Duodenal mucosa (tissue), 2 donors: ENCODE results near the gene PRIMA1.

Experiments used
- H3K27ac ChIP-seq: one replicate; pipeline ENCODE4 v1.7.0; 2013; ENCODE audit warnings: low read depth, low read length
- H3K27me3 ChIP-seq, 2 donors: one replicate each; pipeline ENCODE4 v1.7.0; 2013; ENCODE audit warnings: low read length in 2 of 2, control low read depth in 1 of 2; ENCODE audit not compliant: insufficient read depth in 2 of 2, control insufficient read depth in 1 of 2
- H3K36me3 ChIP-seq, 2 donors: one replicate each; pipeline ENCODE4 v1.7.0; 2013; ENCODE audit warnings: low read length in 2 of 2, control low read depth in 1 of 2; ENCODE audit not compliant: insufficient read depth in 2 of 2, control insufficient read depth in 1 of 2
- H3K4me1 ChIP-seq, 2 donors: one replicate each; pipeline ENCODE4 v1.7.0; 2013; ENCODE audit warnings: low read length in 2 of 2, control low read depth in 1 of 2; ENCODE audit not compliant: insufficient read depth in 2 of 2, control insufficient read depth in 1 of 2
- H3K4me3 ChIP-seq, 2 donors: one replicate each; pipeline ENCODE4 v1.7.0; 2013; ENCODE audit warnings: low read length in 2 of 2, low read depth in 1 of 2
- H3K9ac ChIP-seq, 2 donors: one replicate each; pipeline ENCODE4 v1.7.0; 2013; ENCODE audit warnings: low read length in 2 of 2, low read depth in 1 of 2
- H3K9me3 ChIP-seq, 2 donors: one replicate each; pipeline ENCODE4 v1.7.0; 2013; ENCODE audit warnings: low read length in 2 of 2, control low read depth in 1 of 2; ENCODE audit not compliant: control insufficient read depth in 1 of 2

The PRIMA1 gene

DNA sequence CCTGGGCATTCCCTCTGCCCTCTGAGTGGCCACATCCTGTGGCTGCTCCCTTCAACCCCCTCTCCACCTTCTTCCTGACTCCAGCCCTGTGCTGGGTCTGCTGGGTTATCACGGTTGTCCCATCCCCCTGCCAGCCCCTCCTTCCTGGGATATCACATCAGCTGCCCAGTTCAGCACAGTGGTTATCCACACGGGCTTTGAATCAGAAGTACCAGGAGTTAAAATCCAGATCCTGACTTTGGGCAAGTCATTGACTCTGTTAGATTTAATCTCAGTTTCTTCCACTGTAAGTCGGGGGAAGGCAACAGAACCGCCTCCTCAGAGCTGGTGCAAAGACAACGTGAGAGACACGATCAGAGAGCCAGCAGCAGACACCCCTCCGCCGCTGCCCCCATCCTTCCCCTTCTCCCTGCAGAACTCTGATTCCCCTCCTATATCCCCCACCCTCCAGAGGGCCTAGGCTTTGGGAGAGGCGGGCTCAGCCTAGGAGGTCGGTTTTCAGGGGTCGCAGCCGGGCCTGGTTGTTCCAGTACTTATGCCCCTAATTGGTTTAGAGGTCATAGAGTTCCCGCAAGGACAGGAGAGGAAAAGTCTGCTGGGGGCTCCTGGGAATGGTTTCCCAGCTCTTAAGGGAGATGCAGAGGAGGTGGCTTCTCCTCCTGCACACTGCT lies 42.5 kb downstream of the PRIMA1 start:
- Histone ChIP-seq H3K27ac (no peak overlapping the region), H3K27me3 (no peaks in the 10 kb centered on the region), H3K4me3 (no peak overlapping the region), H3K36me3 (no peaks in the 10 kb centered on the region), H3K9ac (no peak overlapping the region), H3K9me3 (no peaks in the 10 kb centered on the region), H3K4me1 (no peaks in the 10 kb centered on the region)

DNA sequence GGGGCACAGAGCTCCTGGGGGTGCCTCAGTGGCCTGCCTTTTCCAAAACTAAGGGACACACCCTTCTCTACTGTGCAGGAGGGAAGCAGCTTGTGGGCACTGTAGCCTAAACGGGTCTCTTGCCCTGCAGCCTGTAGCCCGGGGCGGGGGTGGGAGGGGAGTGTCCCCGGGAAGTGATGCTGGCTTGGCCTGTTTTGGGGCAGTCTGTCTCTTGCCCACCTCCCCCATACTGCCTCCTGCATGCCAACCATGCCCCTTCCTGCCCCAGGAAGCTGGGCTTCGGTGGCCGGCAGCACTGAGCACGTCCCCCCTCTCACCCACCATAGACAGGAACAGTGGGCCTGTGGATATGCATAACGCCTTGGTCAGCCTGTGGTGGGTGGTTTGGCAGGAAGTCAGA lies 43.4 kb downstream of the PRIMA1 start:
- no peaks in the 10 kb centered on the region for H3K9me3 ChIP-seq
- no peaks in the 10 kb centered on the region for H3K4me1 ChIP-seq
- H3K4me3 ChIP-seq = no peak overlapping the region
- H3K9ac ChIP-seq = no peak overlapping the region
- H3K36me3 ChIP-seq = no peaks in the 10 kb centered on the region
- H3K27ac ChIP-seq = no peak overlapping the region
- no peaks in the 10 kb centered on the region for H3K27me3 ChIP-seq

DNA sequence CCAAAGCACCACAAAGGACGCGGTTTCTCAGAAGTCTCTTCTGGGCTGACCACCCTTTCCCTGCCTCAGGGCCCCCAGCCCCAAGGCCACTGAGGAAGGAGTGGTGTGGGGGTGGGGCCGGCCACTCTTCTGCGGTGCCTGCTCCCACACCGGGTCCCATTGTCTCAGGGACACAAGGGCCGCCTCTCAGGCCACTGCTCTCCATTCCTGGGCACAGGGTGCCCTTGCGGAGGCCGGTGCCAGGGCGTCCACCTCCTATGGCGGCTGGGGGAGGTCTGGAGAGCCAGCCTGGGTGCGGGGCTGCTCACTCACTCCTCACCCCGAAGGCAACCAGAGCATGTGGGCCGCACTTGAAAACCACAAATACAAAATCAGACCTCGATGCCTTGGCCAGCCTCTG lies 44.1 kb downstream of the PRIMA1 start:
- no peaks in the 10 kb centered on the region for H3K36me3 ChIP-seq
- no peaks in the 10 kb centered on the region for H3K27me3 ChIP-seq
- H3K9me3 ChIP-seq = no peaks in the 10 kb centered on the region
- H3K4me3 ChIP-seq = no peak overlapping the region
- no peak overlapping the region for H3K9ac ChIP-seq
- H3K27ac ChIP-seq = no peak overlapping the region
- H3K4me1 ChIP-seq = no peaks in the 10 kb centered on the region

DNA sequence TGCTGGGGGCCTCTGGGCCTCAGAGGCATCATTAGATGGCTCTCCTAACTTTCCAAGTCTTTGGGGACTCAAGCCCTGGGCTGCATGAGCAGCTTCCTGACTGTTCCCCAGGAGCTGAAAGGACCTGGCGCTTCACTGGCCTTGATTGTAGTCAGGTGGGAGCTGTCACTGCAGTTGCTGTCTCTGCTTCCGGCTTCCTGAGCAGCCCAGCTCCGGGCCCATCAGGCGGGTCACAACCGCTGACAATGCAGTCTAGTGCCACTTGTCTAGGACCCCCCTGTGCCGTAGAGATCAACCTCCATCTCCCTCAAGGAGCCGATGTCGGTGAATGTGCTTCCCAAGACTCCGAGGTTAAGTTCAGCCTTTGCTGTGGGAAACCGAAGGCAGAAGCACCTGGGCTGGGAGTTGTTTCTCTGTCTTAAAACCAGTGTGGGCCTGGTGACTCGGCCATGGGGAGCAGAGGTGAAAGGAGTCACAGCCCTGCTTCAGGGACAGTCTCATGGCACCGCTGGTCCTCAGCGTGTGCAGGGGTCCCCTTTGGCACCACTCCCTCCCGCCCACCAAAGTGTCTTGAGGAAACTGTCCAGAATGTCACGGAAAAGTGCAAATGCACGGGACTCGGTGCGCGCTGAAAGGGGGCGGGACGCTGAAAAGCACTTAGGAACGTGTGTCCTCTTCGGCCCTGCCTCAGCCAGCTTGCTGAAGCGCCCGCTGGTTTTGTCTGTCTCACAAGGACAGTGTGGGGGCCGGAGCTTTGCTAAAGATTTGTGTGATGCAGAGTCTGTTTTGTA lies 44.8 kb downstream of the PRIMA1 start:
- H3K4me3 ChIP-seq = no peak overlapping the region
- no peaks in the 10 kb centered on the region for H3K4me1 ChIP-seq
- no peaks in the 10 kb centered on the region for H3K36me3 ChIP-seq
- no peak overlapping the region for H3K27ac ChIP-seq
- no peak overlapping the region for H3K9ac ChIP-seq
- no peaks in the 10 kb centered on the region for H3K27me3 ChIP-seq
- no peaks in the 10 kb centered on the region for H3K9me3 ChIP-seq

DNA sequence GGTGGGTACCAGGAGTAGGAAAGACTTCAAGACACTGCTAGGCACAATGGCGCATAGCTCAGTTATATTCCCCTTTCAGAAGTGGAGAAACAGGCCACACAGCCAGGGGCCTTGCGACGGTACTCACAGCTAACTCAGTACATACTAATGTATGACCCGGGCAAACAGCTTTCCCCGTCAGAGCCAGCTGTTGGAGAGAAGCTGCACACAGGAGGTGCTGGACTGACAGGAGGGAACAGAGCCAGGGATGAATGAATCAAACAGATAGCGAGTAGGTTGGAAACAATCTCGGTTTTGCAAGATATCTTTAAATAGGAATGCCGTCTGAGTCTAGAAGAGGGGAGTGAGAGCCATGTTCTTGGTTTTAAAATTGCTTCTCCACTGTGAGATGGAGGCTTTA lies 45.5 kb downstream of the PRIMA1 start:
- no peak overlapping the region for H3K9ac ChIP-seq
- H3K9me3 ChIP-seq = no peaks in the 10 kb centered on the region
- H3K36me3 ChIP-seq = no peaks in the 10 kb centered on the region
- no peaks in the 10 kb centered on the region for H3K4me1 ChIP-seq
- no peak overlapping the region for H3K27ac ChIP-seq
- no peaks in the 10 kb centered on the region for H3K27me3 ChIP-seq
- no peak overlapping the region for H3K4me3 ChIP-seq

DNA sequence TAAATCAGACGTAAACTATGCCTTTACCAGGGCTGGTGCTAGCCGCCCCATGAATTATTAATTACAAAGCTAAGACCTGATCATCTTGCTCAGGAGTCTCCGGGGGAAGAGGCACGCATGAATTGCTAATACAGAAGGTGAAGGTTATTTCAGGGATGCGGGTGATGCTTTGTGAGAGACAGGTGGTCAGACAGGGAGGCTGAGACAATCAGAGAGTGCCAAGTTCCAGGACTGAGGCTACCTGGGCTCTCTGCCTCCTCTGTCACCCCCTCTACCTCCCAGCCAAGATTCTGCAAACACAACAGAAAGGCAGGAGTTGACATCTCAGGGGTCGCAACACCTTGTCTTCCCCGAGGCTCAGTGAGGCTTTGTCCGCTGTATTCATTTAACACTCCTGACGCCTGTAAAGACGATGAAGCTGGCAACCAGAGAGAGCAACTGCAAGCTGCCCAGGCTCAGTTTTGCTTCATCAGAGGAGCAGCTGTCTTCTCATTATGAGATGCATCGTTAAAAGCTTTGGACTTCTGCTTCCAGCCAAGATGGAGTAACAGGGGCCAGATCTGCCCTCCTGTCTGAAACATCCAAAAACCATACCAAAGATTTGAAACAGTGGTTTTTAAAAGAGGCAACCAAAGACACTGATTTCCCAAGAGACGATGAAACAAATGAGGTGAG lies 46.6 kb downstream of the PRIMA1 start:
- Histone ChIP-seq H3K27ac (no peak overlapping the region), H3K4me3 (no peak overlapping the region), H3K4me1 (no peaks in the 10 kb centered on the region), H3K27me3 (no peaks in the 10 kb centered on the region), H3K36me3 (no peaks in the 10 kb centered on the region), H3K9me3 (no peaks in the 10 kb centered on the region), H3K9ac (no peak overlapping the region)

DNA sequence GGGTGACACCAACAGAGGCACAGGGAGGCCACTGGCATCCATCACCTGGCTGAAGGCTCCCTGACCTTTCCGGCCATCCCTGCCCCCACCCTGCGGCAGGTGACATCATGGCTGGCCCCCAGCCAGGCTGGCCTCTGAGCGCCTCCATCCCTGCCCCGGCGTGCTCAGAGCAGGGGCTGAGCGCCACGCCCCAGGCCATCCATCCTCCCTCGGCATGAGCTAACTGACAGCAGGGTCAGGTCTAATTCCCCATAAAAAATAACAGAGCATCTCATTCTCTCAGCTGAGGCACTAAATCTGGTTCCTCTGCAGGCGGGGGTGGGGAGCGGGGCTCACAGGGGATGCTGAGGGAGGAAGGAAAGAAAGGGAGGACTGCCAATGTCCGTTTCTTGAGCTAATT lies 50.7 kb downstream of the PRIMA1 start:
- no peaks in the 10 kb centered on the region for H3K9me3 ChIP-seq
- H3K4me3 ChIP-seq = no peak overlapping the region
- H3K36me3 ChIP-seq = no peaks in the 10 kb centered on the region
- H3K27me3 ChIP-seq = no peaks in the 10 kb centered on the region
- H3K4me1 ChIP-seq = no peaks in the 10 kb centered on the region
- H3K27ac ChIP-seq = no peak overlapping the region
- no peak overlapping the region for H3K9ac ChIP-seq

DNA sequence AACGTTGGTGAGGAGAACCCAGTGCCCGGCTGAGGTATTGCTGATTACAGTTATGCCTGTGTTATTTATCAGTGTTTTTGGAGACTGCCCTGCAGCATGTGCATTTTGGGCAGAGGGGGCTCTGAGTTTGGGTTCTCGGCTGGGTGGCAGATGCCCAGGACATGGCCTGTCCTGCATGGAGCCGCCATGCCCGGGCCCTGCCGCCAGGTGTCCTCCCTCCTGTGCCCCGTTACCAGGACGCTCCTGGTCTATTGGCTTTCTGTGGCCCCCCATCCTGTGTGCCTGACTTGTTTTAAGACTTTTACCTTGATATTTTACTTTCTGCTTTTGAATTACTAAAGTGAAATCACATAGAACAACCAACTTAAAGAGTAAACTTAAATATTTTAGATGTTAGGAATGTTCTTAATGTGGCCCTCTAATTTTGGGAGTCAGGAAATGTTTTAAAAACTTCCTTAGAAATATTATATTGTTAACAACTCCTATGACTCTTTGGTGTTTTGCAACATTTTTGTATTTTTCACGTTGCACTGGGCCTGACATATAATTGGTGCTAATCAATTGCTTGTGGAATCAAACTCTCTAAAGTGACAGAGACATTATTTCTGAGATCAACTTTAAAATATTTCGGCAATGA lies 51.8 kb downstream of the PRIMA1 start:
- no peak overlapping the region for H3K9ac ChIP-seq
- no peak overlapping the region for H3K27ac ChIP-seq
- no peak overlapping the region for H3K4me3 ChIP-seq
- no peaks in the 10 kb centered on the region for H3K27me3 ChIP-seq
- no peaks in the 10 kb centered on the region for H3K9me3 ChIP-seq
- no peaks in the 10 kb centered on the region for H3K36me3 ChIP-seq
- no peaks in the 10 kb centered on the region for H3K4me1 ChIP-seq

DNA sequence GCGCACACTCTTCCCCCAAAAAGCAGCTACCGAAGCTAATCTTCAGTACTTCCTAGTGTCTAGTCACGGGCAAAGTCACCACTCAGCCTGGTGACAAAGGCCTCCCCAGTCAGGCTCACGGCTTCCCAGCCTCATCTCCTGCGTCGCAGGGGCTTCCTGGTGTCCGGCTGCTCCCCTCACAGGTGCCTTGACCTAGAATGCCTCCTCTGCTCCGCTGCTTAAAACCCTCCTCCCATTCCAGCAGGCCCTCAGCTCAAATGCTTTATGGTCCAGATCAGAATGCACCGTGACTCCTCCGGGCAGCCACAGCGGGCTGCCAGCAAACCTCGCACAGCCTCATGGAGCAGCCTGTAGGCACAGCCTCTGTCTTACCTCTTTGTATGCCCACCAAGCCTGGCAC lies 53.1 kb downstream of the PRIMA1 start:
- Histone ChIP-seq H3K27ac (no peak overlapping the region), H3K27me3 (no peaks in the 10 kb centered on the region)

More for the DNA sequence above, 53.1 kb downstream of the PRIMA1 start:
- no peak overlapping the region for H3K9ac ChIP-seq
- no peaks in the 10 kb centered on the region for H3K36me3 ChIP-seq
- H3K9me3 ChIP-seq = no peaks in the 10 kb centered on the region
- no peak overlapping the region for H3K4me3 ChIP-seq
- H3K4me1 ChIP-seq = no peaks in the 10 kb centered on the region
